ENCODE results near the gene CFAP61.
"Not testable (repeated sequence)": the region's sequence is repeated elsewhere in the genome, so short reads cannot be mapped to it uniquely, and the experiment has no call there.

CFAP61 gene

DNA sequence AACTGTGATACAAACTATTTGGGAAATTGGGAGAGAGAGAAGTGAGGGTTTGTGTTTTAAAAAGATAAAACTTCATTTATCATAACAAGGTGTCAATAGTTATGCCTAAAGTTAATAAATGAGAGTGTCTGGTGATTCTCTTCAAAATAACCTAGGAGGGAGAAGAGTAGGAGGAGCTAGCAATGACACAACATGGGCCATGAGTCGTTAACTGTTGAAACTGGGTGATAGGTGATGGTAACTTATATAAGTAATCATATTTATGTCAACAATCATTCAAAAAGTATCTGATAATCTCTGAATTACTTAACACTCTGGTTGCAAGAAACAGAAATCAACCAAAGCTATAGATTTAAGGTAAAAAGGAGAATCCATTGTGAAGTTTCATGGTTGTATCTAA lies 268.8 kb downstream of the CFAP61 start:
- DNase-seq (ENCODE audit: low read depth in 2 of 2) = no peak

DNA sequence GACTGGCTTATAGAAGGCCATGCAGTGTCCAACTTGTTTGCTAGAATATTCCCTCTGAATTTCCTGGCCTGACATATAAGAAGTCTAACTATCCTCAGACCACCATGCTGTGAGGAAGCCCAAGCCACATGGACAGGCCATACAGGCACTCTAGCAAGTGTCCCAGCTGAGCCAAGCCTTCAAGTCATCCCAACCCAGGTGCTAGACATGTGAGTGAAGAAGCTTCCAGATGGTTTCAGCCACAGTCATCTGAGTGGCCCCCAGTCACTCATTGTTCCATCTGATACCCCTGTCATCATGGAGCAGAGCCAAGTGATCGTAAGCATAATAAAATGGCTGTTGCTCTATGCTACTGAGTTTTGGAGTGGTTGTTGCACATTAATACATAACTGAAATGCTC lies 269.6 kb downstream of the CFAP61 start:
- DNase-seq (ENCODE audit: low read depth in 2 of 2) = no peak

DNA sequence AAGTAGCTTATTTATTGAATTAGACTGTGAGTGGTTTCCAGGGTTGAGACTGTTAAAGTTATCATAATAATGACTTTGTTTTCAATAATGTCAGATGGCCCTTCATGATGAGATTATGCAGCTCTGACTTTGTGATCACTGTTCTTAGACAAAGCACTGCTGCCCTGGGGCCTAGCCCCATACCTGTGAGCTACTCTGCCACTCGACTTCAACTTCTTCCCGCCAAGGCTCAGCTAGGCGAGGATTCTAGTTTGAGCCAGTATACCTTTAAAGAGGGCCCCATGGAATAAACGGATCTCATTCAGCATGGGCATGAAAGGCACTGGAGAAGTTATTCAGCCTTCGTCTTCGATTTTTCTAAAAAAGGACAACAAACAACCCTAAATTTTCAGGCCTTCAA lies 270.6 kb downstream of the CFAP61 start:
- no peak for DNase-seq (ENCODE audit: low read depth in 2 of 2)

DNA sequence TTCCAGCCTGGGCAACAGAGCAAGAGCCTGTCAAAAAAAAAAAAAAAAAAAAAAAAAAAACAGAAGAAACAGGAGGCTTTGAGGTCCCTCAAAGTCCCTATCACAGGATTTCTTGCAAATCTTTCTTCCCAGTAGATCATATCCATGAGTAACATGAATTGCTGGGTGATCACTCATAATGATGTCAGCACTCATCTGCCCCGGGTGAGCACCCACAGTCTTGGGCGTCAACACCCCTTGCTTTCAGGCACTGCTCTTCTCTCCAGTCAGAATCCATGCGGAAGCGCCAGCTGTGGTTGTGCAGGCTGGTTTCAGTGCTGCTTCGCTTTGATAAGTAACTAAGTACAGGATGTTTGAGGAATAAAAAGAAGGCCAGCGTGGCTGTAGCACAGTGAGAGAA lies 275.4 kb downstream of the CFAP61 start:
- DNase-seq (ENCODE audit: low read depth in 2 of 2) = no peak

DNA sequence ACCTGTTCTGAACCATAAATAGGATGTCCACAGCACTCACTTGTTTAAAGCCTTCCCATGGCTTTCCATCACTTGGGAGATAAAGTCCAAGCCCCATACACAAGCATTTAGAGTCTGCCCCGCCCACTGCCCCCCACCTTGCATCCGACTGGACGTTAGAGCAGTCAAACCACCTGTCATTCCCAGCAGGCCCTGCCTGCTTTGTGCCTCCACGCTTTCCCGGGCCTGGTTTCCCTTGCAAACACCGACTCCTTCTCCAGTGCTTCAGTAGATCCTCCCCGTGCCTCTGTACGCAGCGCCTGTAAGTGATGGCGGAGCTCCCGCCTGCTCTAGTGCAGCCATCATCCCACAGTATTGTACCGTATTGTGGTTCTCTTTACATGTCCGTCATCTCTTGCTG lies 277.2 kb downstream of the CFAP61 start:
- DNase-seq (ENCODE audit: low read depth in 2 of 2) = no peak

DNA sequence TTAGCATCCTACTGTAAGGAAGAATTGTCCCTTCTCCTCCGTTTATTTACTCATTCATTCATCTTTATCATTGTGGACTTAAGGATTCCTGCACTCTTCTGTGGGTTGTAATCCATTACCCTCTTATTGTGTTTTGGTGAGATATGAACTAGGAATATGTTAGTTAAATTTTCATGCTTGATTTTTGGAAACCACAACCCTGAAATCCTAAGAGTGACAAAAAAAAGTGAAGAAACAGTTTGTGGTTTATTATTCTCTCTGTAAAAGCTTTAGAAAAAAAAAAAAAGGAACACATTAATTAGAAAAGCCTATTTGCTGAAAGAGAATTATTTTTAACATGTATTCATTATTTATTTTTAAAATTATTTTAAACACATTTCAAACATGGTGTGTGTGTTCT lies 278.8 kb downstream of the CFAP61 start:
- DNase-seq (ENCODE audit: low read depth in 2 of 2) = no peak

DNA sequence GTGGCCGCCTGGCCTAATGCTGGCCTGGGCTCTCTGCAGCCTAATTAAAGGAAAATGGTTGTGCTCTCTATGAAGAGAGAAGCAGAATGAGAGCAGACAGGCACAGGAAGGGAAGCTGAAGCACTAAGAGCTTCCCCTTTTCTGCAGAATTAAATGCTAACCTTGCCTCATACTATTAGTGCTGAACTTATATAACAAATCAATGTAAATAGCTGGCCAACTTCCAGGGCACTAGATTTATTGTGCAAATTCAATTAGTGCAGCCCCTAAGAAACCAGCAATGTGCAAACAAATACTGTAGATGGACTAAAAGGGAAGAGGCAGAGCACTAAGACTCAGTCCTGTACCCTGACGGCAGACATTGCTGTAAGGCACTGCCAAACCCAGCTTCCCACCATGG lies 279.5 kb downstream of the CFAP61 start:
- no peak for DNase-seq (ENCODE audit: low read depth in 2 of 2)

DNA sequence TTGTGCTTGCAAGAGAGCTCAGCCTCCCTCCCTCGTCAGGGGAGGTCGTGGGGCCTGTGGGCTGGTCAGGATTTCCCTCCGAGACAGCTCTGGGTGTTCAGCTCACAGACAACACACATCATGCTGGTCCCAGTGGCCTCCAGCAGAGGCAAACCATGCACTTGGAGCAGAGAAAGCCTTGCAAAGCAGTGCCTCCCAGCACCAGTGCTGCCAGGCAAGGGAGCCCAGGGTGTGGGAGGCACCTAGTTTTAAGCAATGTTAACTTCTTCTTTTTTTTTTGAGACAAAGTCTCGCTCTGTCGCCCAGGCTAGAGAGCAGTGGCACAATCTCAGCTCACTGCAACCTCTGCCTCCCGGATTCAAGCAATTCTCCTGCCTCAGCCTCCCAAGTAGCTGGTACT lies 281.5 kb downstream of the CFAP61 start:
- no peak for DNase-seq (ENCODE audit: low read depth in 2 of 2)

DNA sequence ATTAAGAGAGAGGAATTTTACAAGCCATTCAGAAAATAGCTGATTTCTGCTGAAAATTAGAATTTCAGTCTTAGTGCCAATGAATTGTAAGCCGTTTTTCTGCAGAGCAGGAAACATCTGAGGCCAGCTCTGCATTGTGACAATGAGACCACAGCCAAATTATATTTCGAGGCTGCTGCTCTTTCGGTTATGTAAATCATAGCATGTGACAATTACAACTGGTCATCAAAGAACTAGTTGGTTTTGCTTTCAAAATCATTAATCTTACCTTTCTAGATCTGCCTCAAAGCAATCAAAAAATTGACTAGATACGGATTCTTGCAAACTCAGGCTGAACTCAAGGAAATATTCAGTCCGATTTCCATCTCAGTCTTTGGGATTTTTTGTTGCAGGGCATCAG lies 282.2 kb downstream of the CFAP61 start:
- no peak for DNase-seq (ENCODE audit: low read depth in 2 of 2)

DNA sequence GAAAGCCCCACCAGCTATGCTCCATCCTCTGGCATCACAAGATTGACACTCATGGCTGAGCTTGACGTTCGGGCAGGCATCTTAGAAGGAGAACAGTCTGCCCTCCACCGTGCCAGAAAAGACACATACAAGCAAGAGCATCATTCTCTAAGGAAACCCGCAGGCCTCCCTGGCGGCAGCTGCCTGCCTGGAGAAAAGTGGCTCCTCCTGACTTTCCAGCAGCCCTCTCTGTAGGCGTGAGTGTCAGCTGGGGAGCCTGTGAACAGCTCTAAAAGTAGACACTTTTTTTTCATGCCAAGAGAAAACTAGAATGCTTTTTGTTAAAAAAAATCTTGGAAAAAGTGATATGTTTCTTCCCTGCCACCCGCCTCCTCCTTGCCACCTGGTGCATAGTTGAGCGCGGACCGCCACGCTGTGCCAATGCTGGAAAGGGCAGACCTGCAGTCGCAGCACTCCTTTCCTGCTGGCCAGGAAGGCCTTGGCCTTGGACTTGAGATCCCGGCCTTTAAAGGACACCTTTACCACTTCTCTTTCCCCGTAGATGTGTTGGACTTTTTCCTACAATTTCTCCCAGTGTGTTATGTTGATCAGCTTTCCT lies 285.9 kb downstream of the CFAP61 start:
- DNase-seq (ENCODE audit: low read depth in 2 of 2) = no peak

DNA sequence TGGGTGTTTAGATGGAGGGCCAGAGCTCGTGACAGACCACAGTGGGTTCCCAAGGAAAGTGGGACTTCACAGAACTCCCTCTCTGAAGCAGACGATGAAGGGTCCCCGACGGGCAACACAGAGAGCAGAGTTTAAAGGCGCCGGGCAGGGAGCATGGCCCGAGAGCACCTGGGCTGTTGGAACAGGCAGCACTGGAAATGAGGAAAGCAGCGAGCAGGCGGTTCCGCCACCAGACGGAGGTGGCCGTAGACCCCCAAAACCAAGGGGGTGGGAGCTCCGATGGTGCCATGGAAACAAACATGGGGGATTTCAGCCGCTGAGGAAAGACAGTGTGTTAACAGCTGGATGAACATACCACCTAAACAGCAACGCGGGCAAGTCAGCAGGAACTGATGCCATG lies 288.1 kb downstream of the CFAP61 start:
- no peak for DNase-seq (ENCODE audit: low read depth in 2 of 2)

DNA sequence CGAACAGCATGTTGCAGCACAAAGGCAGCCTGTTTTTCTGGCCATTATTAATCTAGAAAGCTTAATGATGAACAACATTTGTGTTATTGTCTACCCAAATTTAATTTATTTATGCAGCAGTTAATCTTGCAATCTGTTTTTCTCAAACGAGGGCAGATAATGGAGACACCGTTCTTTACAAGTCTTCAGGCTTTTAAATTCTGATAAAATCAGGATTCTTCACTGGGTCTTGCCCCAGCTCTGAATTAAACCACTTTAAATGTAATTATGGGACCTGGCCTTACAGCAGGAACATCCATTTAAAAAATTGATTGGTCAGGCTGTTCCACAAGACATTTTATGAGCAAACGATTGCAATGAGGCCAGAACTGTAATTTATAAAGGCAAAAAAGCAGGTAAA lies 289.0 kb downstream of the CFAP61 start:
- no peak for DNase-seq (ENCODE audit: low read depth in 2 of 2)

DNA sequence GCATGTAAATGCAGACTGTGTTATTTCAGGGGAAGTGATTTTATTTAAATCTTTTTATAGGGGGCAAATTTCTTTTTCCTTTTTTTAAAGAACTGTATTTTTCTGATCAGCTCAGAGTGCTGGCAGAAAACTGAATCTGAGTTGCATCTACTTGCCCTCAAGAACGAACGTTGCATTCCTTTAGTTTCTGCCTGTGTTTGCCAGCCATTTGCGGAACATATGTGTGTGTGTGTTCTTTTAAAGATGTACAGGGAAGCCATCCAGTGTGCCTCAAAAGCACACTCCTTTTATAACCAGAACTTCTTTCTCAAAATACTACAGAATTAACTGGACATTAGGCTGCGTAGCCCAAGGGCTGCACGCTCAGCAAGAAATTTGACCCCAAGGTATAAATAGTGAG lies 289.7 kb downstream of the CFAP61 start:
- DNase-seq (ENCODE audit: low read depth in 2 of 2) = no peak

DNA sequence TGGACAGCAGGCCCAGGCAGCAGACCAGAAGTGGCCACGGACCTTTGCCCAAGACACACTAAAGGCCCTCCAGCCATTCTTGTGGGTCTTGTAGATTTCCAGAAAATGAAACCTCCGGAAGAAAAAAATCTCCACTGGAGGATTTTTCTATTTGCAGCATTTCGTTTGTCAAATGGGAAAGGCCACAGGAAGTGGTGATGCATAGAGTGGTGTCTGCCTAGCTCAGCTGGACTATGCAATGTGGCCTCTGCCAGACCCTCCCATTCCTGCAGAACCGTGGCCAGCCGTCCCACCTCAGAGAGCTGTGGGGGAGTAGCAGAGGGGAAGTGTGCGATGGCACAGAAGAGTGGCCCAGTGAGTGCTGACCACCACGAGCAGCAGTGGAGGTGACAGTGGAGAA lies 291.6 kb downstream of the CFAP61 start:
- DNase-seq (ENCODE audit: low read depth in 2 of 2) = no peak

DNA sequence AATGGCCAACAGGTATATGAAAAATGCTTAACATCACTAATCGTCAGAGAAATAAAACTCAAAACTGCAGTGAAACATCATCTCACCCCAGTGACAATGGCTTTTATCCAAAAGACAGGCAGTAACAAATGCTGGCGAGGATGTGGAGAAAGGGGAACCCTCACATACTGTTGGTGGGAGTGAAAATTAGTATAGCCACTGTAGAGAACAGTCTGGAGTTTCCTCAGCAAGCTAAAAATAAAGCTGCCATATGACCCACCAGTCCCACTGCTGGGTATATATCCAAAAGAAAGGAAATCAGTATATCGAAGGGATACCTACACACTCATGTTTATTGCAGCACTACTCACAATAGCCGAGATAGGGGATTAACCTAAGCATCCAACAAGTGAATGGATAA lies 292.1 kb downstream of the CFAP61 start:
- no peak for DNase-seq (ENCODE audit: low read depth in 2 of 2)

DNA sequence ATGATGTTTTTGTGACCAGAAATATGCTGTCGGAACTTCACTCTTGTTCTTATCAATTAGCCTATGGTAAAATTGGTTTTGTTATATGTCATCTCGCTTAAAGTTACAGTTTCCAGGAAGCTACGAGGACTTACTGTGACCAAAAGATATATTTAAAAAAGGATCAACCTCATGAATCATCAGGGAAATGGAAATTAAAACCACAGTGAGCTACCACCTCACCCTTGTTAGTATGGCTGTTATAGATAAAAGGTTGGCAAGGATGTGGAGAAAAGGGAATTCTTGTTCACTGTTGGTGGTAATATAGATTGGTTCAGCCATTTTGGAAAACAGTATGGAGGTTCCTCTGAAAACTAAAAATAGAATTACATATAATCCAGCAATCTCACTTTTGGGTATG lies 301.2 kb downstream of the CFAP61 start:
- no peak for DNase-seq (ENCODE audit: low read depth in 2 of 2)

DNA sequence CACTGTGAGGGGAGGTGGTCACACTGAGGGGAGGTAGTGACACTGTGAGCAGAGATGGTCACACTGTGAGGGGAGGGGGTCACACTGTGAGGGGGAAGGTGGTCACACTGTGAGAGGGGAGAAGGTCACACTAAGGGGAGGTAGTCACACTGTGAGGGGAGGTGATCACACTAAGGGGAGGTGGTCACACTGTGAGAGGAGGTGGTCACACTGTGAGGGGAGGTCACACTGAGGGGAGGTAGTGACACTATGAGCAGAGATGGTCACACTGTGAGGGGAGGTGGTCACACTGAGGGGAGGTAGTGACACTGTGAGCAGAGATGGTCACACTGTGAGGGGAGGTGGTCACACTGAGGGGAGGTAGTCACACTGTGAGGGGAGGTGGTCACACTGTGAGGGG lies 303.2 kb downstream of the CFAP61 start:
- not testable (repeated sequence) for DNase-seq (ENCODE audit: low read depth in 2 of 2)

DNA sequence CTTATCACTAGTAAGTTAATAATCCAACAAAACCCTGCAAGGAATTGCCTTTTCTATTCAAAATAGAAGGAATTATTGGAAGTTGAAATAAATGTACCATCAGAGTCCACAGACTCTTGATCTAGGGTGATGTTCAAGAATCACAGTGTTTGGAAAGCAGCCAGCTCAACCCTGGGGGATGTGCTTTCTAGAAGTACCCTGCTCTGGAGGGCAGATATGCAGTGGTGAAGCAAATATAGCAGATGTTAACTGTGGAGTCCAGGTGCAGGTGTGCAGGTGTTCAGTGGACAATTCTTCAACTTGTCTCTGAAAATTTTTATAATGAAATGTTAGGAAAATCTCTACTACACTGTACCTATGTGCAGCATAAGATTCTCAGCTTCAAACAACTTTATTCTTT lies 306.5 kb downstream of the CFAP61 start:
- DNase-seq (ENCODE audit: low read depth in 2 of 2) = no peak

DNA sequence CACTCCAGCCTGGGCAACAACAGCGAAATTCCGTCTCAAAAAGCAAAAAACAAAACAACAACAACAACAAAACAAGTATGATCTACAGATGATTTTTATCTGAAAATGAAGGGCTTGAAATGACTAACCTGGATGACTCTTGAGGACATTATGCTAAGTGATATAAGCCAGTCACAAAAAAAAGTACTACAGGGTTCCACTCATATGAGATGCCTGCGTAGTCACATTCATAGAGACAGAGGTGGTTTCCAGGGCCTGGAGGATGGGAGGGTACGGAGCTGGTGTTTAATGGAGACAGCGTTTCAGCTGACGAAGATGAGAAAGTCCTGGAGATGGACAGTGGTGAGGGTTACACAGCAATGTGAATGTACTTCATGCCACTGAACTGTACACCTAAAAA lies 307.3 kb downstream of the CFAP61 start:
- DNase-seq (ENCODE audit: low read depth in 2 of 2) = no peak

DNA sequence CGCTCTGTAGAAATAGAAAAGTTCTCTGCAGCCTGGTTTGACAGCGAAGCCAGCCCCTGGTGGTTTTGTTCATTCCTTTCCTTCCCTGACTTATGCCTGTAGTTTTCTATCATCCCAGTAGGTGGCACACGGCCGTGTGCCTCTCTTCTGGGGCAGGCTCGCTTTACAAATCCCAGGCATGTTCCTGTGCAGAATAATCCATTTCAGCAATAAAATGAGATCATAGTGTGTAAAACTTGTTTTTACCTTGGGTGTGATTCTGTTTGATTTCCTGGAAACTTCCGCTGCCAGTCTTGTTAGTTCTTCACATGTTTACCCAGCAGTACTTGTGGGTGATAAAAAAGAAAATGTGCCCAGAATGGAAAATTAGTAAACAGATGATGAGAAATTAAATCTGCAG lies 308.1 kb downstream of the CFAP61 start:
- DNase-seq (ENCODE audit: low read depth in 2 of 2) = no peak

DNA sequence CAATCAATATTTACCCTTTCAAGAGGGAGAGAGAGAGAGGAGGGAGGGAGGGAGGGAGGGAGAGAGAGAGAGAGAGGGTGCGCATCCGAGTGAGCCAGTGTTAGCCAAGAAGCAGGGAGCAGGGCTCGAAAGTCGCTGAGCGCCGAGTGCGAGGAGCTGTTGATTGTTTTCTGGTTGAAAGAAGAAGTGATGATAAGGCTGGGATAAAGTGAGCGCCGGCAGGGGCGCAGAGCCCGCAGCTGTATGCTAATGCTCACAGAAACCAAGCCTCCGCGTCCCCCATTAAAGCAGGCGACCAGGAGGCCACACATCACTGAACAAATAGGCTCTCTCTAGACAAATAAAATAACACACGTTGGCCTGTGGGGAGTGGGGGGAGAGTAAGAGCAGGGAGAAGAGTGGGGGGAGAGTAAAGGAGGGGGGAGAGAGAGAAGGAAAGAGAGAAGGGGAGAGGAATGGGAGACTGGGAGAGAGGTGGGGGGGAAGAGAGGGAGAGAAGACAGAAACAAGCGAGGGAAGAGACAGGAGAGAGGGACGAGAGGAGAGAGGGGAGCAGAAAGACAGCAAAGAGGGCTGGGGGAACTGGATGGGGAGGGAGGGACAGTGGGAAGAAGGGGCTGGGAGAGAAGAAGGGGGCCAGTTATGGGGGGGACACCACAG lies 310.6 kb downstream of the CFAP61 start:
- DNase-seq (ENCODE audit: low read depth in 2 of 2) = no peak

DNA sequence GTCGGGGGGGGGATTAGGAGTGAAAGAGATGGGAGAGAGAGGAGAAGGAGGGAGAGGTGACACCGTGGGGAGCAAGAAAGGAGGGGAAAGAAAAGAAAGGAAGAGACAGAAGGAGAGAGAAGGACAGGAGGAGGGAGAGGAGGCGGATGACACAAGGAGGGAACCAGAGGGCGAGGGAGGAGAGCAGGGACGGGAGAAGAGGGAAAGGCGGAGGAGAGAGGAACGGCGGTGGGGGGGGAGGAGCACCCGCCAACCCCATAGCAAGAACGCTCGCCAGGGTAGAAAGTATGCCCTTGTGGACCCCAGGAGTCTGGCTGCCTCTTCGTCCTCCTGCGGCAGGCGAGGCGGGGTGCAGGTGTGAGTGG lies 311.1 kb downstream of the CFAP61 start:
- DNase-seq (ENCODE audit: low read depth in 2 of 2) = no peak

DNA sequence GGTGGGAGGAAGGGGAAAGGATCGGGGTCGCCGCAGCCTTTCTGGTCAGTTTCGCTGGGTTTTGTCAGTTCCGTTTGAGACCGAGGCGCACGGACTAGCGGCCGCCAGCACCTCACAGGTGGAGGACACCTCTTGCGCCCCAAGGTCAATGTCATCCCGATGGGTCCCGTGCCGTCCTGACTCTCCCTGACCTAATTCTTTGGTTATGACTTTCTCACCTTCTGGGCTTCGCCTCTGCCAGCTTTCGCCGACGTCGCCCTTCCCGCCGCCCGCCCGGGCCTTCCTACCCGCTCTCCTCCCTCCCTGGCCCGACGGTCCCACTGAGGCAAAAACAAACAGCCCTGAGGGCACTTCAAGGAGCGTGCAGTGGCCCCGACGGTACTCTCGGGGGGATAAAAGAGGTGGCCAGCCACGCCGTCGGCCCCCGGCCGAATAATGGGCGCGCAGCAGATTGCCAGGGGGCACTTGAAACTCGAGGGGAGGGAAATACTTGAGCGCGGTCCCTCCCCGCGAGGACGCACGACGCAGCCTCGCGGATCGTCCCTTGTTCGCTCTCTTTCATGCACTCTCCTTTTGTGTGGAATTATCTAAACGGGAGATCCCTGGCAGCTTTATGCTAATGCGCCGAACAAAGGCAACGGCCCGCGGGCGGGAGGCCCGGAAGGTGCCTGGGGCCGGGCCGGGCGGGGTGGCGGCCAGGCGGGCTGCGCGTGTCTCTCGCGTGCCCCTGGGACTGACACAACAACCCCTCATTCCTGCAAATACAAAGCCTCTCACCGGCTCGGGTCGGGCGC lies 311.7 kb downstream of the CFAP61 start:
- no peak for DNase-seq (ENCODE audit: low read depth in 2 of 2)
